SU-DHL-6 (cell line): ENCODE measurements around the gene ATP8A2.

Experiments used
- H2AFZ ChIP-seq: fragments of 200-600 bp; sonication (generic); 2 replicates; pipeline ENCODE4 v1.6.1; 2014; ENCODE audit warnings: low read depth, mild to moderate bottlenecking, moderate library complexity, mixed read lengths, antibody characterized with exemption, low read length; ENCODE audit not compliant: severe bottlenecking
- H3F3A ChIP-seq: fragments of 200-600 bp; shearing (Covaris generic); 2 replicates; pipeline ENCODE4 v1.6.0; 2016; ENCODE audit warnings: antibody characterized with exemption, mild to moderate bottlenecking; ENCODE audit not compliant: insufficient read depth
- H3K27ac ChIP-seq: fragments of 200-600 bp; sonication (generic); 2 replicates; pipeline ENCODE4 v1.5.1; 2016; ENCODE audit warnings: low read depth, mild to moderate bottlenecking, low read length, moderate library complexity, mixed read lengths
- H3K27me3 ChIP-seq: fragments of 200-600 bp; sonication (generic), shearing (Covaris generic); 2 replicates; pipeline ENCODE4 v1.6.0; 2014; ENCODE audit warnings: mild to moderate bottlenecking, low read length
- H3K36me3 ChIP-seq: fragments of 200-600 bp; sonication (generic); 2 replicates; pipeline ENCODE4 v1.6.1; 2014; ENCODE audit warnings: mild to moderate bottlenecking, low read length, mixed read lengths
- H3K4me2 ChIP-seq: fragments of 300-600, 200-600 bp; shearing (Covaris generic), sonication (generic); 2 replicates; pipeline ENCODE4 v1.6.0; 2014; ENCODE audit warnings: low read length, low read depth, mild to moderate bottlenecking; ENCODE audit not compliant: poor library complexity, severe bottlenecking
- H3K4me3 ChIP-seq: fragments of 200-600 bp; sonication (generic); 2 replicates; pipeline ENCODE4 v1.5.1; 2014; ENCODE audit warnings: antibody characterized with exemption, low read length, mild to moderate bottlenecking, mixed read lengths; ENCODE audit not compliant: insufficient read depth, poor library complexity, severe bottlenecking
- H3K79me2 ChIP-seq: fragments of 200-600 bp; sonication (generic); 2 replicates; pipeline ENCODE4 v1.6.1; 2014; ENCODE audit warnings: mild to moderate bottlenecking, low read length, moderate library complexity; ENCODE audit not compliant: insufficient read depth
- H3K9ac ChIP-seq: fragments of 200-600 bp; sonication (generic); 2 replicates; pipeline ENCODE4 v1.7.0; 2014; ENCODE audit warnings: mild to moderate bottlenecking, low read length
- H3K9me2 ChIP-seq: fragments of 200-600 bp; sonication (generic); replicated peaks from 2 replicates; pipeline ENCODE4 v1.6.1; 2014; ENCODE audit warnings: low read length; ENCODE audit not compliant: insufficient read depth
- H3K9me3 ChIP-seq: fragments of 200-600 bp; sonication (generic); 2 replicates; pipeline ENCODE4 v1.6.1; 2014; ENCODE audit warnings: low read length, mixed read lengths; ENCODE audit not compliant: insufficient read depth
- H4K20me1 ChIP-seq: fragments of 200-600 bp; sonication (generic); 2 replicates; pipeline ENCODE4 v1.6.1; 2014; ENCODE audit warnings: low read depth, mild to moderate bottlenecking, antibody characterized with exemption, low read length, moderate library complexity, mixed read lengths
- EZH2phosphoT487 ChIP-seq: fragments of 200-600 bp; sonication (generic), shearing (Covaris generic); conservative IDR thresholded peaks from 2 replicates; pipeline ENCODE4 v1.6.1; 2018; ENCODE audit warnings: mild to moderate bottlenecking, antibody characterized with exemption, low read length, moderate library complexity, mixed read lengths
- TF ChIP-seq, protein P1 (sequence below): fragments of 200-600 bp; sonication (generic); IDR thresholded peaks from one replicate; pipeline ENCODE4 v1.5.1; 2017; ENCODE audit warnings: antibody characterized with exemption, mild to moderate bottlenecking, low read length, moderate library complexity; ENCODE audit not compliant: insufficient read depth, poor library complexity, severe bottlenecking

Gene ATP8A2

DNA sequence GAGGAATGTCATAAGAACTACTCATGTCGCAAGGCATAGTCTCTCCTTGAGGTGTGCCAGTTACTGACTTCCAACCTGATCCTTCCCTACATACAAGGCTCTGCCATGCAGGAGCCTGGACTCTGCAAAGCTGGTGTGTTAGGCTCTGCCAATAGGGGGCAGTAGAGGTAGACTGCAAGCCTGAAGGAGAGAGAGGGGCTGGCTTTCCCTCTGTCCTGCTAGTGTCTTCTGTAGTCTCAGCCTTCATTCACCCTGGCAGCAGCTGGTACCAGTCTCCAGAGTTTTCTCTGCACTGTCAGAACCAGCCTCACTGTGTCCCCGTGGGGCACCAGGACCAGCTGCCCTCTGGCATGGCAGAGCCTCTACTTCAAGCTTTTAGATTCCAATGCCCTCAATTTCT, 665.5 kb downstream of the ATP8A2 start:
- no peak for TF ChIP-seq EZH2phosphoT487
- TF ChIP-seq, protein P1, sequence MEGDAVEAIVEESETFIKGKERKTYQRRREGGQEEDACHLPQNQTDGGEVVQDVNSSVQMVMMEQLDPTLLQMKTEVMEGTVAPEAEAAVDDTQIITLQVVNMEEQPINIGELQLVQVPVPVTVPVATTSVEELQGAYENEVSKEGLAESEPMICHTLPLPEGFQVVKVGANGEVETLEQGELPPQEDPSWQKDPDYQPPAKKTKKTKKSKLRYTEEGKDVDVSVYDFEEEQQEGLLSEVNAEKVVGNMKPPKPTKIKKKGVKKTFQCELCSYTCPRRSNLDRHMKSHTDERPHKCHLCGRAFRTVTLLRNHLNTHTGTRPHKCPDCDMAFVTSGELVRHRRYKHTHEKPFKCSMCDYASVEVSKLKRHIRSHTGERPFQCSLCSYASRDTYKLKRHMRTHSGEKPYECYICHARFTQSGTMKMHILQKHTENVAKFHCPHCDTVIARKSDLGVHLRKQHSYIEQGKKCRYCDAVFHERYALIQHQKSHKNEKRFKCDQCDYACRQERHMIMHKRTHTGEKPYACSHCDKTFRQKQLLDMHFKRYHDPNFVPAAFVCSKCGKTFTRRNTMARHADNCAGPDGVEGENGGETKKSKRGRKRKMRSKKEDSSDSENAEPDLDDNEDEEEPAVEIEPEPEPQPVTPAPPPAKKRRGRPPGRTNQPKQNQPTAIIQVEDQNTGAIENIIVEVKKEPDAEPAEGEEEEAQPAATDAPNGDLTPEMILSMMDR: no peak
- no peaks in the 10 kb centered on the region for H3K79me2 ChIP-seq

DNA sequence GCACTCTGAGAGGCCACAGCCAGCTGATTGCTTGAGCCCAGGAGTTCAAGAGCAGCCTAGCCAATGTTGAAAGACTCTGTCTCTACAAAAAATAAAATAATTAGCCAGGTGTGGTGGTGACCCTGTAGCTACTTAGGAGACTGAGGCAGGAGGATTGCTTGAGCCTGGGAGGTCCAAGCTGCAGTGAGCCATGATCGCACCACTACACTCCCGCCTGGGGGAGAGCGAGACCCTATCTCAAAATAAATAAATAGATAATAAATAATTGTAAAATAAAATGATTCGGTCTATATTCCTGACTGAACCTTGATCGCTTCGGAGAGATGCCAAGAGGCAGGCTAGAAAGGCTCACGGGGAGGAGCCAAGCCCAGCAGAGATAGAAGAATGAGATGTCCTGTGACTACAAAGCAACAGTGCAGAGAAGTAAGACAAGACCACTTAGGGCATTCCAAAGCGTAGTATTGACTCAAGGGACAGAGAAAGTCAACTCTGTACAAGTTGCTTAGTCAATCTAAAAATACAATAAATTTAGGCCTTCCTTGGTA, 667.2 kb downstream of the ATP8A2 start:
- no peaks in the 10 kb centered on the region for H3K27me3 ChIP-seq
- H3K79me2 ChIP-seq: no peaks in the 10 kb centered on the region
- H4K20me1 ChIP-seq: no peaks in the 10 kb centered on the region
- no peaks in the 10 kb centered on the region for H3F3A ChIP-seq
- H3K9me2 ChIP-seq: no peaks in the 10 kb centered on the region
- no peak overlapping the region for H3K4me2 ChIP-seq
- H3K9ac ChIP-seq: no peak overlapping the region
- H3K4me3 ChIP-seq: no peak overlapping the region
- TF ChIP-seq, protein P1: no peak
- TF ChIP-seq EZH2phosphoT487: no peak
- no peak overlapping the region for H3K27ac ChIP-seq
- no peak overlapping the region for H2AFZ ChIP-seq
- H3K9me3 ChIP-seq: no peaks in the 10 kb centered on the region
- no peaks in the 10 kb centered on the region for H3K36me3 ChIP-seq

More for the DNA sequence above, 665.5 kb downstream of the ATP8A2 start:
- Histone ChIP-seq H3K9me3 (no peaks in the 10 kb centered on the region), H3K4me3 (no peak overlapping the region), H3F3A (no peaks in the 10 kb centered on the region), H3K9me2 (no peaks in the 10 kb centered on the region), H3K4me2 (no peak overlapping the region), H3K9ac (no peak overlapping the region), H3K27me3 (no peaks in the 10 kb centered on the region), H4K20me1 (no peaks in the 10 kb centered on the region), H3K36me3 (no peaks in the 10 kb centered on the region), H3K27ac (no peak overlapping the region), H2AFZ (no peak overlapping the region)

- Histone ChIP-seq H4K20me1 (no peaks in the 10 kb centered on the region), H3K36me3 (no peaks in the 10 kb centered on the region), H3K27ac (no peak overlapping the region), H3K9ac (no peak overlapping the region), H3K27me3 (no peaks in the 10 kb centered on the region), H3K4me3 (no peak overlapping the region), H3K79me2 (no peaks in the 10 kb centered on the region), H3K9me3 (no peaks in the 10 kb centered on the region), H3F3A (no peaks in the 10 kb centered on the region), H3K4me2 (no peak overlapping the region), H3K9me2 (no peaks in the 10 kb centered on the region), H2AFZ (no peak overlapping the region)
- TF ChIP-seq, protein P1: no peak
- TF ChIP-seq EZH2phosphoT487: no peak
Observed at GRCh38 chr13:26041444-26041843, 669.7 kb downstream of the ATP8A2 start.
